NT2/D1 (cell line): Measurements from ENCODE around the gene OTOF.

Experiments used
- SUZ12 ChIP-seq: IDR thresholded peaks from 2 replicates; pipeline ENCODE4 v1.6.1; 2011; ENCODE audit not compliant: insufficient read length, insufficient read depth; ENCODE audit errors: extremely low read depth
- YY1 ChIP-seq: IDR thresholded peaks from 2 replicates; pipeline ENCODE4 v1.6.1; 2011; ENCODE audit not compliant: insufficient read length, insufficient read depth

GRCh38 chr2:26493566-26493965, 15.6 kb upstream of the OTOF start:
- TF ChIP-seq SUZ12 (no peak), YY1 (no peak)
